Daoy (cell line): ENCODE data around the gene TGFB1I1. TPM values are rescaled to one million over a fixed set of nuclear protein-coding genes. Genes with fewer than 3 reads are reported as not detected.
"Not testable (repeated sequence)": the region's sequence is repeated elsewhere in the genome, so short reads cannot be mapped to it uniquely, and the experiment has no call there.

Experiments
- DNase-seq: peaks from one replicate; pipeline ENCODE4 v3.0.0-alpha.2; 2015; ENCODE audit warnings: low read depth
- total RNA-seq: library from RNA; depleted of rRNA; stranded (reverse); fragments of >200 nt; shearing (Covaris generic); gene quantifications from 2 replicates; pipeline ENCODE4 v1.2.3, GENCODE V29; 2014; rRNA removed

TGFB1I1 gene
- total RNA-seq: 20.7 and 22.9 TPM in 2 replicates

DNA sequence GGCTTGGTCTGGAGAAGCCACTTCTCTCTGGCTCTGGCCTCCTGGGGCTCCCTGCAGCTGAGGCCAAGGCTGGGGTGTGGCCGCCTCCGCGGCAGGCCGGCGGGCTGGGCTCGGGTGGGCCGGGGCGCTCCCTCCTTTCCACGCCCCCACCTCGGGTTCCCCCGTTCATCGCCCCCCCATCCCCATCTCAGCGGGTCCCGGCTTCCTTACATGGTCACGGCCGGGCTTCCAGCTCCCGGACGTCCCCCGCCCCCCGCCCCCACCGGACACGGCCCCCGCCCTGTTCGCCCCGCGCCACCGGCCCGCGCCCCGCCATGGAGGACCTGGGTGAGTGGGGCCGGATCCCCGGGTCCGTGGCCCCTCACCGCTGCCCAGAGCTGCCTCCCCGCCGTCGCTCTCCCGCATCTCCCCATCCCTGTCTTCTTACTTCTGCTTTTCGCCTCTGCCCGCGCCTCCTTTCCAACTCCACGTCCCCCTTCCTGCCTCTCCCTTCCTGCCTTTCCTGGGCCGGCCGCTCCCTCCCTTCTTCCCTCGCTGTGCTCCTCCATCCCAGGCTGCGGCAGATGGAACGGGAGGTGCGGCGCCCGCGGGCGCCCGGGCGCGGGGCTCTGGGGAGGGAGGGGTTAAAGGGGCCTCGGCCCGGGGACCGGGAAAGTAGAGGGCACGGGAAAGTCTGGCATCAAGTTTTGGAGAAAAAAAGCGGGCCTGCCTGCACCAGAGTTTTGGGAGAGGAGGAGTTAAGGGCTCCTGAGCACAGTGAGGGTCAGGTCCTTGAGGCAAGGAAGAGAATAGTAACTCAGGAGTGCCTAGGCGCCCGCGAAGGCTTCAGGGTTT lies at the start of gene TGFB1I1:
Gene TGFB1I1 (plus strand): TSS at position 278 of the 834 bp plus-strand sequence. CDS start 37 bp downstream, at position 315.
- peak; percentile 67 for DNase-seq

DNA sequence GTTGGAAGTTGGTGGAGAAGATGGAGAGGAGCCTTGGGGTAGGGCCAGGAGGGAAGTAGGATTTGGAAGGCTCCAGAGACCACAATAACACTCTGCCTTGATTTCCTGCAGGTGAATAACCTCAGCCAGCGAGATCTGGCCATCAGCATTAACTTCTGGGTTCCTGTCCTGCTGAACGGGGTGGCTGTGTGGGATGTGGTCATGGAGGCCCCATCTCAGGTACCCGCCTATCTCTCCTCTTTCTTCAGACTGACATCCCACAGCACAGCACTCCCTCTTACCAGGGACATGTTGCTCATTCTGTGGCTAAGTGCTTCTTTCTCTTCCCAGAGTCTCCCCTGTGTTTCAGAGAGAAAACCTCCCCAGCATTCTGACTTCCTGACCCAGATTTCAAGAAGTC lies 48.7 kb upstream of the TGFB1I1 start:
- no peak for DNase-seq

DNA sequence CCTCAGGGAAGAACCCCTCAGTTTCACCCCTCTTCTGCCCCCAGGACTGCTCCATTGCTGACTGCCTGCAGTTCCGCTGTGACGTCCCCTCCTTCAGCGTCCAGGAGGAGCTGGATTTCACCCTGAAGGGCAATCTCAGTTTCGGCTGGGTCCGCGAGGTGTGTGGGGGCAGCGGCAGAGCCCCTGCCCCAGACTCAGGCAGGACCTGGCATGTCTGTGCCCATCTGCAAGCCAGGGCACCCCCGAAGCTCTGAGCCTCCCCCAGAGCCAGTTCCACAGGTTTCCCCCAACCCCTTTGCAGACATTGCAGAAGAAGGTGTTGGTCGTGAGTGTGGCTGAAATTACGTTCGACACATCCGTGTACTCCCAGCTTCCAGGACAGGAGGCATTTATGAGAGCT lies 48.2 kb upstream of the TGFB1I1 start:
- no peak for DNase-seq

DNA sequence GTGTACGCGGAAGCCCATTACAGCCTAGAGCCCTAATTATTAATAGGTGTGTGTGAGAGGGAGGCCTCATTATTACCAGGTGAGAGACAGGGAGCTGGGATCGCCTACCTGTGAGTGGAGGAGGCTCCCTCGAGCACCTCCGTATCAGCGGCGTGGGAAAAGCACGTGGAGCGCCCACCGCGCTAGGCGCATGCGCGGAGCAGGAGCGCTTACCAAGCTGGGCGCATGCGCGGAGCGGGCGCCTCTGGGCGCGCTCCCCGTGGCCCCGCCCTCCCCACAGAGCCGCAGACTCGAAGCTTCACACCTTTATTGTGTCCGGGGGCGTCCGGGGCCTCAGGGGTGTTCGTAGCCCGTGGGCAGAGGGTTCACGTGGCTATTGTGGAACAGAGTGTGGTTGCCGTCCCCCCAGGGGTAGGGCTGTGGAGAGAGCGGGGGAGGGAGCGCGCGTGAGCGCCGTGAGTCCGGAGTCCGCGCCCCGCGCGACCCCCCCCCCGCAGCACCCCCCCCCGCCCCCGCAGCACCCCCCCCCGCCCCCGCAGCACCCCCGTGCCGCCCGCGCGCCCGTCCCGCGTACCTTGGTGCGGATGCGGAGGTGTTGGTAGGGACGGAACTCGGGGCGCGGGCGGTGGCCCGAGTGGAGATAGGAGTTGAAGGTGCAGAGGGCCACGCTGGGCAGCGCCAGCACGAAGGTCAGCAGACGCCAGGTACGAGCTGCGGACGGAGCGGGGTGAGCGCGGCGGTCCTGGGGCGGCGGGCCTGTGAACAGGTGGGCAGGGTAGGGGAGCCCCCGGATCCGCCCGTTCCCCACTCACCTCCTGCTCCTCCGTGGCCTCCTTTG lies 44.3 kb upstream of the TGFB1I1 start:
- DNase-seq: peak; percentile 80

DNA sequence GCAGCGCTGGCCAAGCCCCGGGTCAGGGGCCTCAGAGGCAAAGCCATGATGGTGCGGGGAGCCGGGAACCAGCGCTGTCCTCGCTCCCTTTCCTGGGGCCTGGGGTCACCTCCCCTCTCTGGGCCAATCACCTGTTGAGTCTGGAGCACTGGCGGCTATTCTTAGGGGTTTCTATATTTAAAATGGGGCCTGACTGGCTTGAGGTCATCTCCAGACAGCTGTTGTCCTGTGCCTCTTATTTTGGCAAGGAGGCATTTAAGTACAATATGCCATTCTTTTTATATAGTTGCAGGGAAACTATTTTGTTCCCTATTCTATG lies 43.7 kb upstream of the TGFB1I1 start, which contains the start of gene COX6A2:
Gene COX6A2 (minus strand): TSS at position 82 of the 319 bp plus-strand sequence. CDS start 35 bp downstream, at position 47.
- DNase-seq: no peak

DNA sequence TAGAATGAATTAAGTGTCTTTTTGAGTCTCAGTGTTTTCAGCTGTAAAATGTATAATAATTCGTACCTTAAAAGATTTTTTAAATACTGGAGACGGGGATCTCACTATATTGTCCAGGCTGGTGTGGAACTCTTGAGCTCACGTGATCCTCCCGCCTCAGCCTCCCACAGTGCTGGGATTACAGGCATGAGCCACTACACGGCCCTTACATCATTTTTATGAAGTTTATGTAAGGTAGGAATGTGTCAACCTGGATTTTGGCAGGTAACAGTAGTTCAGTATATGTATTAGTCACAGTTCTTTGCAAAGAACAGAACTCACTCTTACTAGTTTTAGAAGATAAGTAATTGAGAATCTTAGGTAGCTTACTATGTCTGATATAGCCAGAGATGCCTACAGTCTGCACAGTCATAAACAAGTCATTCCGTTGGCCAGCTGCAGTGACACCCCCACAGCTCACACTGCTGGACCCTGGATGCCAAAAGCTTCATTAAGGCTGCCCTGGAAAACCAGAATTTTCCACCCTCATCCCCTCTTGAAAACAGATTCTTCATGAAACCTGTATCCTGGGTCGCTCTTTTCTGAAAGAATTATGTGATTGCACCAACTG lies 43.2 kb upstream of the TGFB1I1 start:
- DNase-seq: no peak

DNA sequence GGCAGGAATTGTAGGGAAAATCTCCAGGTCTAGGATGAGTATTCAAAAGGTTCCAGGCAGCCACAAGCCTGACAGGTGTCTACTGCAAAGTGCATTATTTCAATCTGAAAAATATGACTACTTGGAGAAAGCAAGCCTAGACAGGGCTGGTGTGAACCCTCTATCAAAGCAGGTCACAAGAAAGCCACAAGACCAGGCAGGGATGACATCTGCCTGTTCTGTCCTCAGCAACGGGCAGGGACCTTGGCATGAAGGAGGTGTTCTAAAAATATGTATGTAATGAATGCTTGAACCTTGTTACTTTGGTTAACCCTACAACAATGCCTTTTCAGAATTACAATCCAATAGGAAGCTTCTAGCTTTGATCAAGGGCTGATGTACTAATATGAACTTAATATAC lies 42.6 kb upstream of the TGFB1I1 start:
- DNase-seq: no peak

DNA sequence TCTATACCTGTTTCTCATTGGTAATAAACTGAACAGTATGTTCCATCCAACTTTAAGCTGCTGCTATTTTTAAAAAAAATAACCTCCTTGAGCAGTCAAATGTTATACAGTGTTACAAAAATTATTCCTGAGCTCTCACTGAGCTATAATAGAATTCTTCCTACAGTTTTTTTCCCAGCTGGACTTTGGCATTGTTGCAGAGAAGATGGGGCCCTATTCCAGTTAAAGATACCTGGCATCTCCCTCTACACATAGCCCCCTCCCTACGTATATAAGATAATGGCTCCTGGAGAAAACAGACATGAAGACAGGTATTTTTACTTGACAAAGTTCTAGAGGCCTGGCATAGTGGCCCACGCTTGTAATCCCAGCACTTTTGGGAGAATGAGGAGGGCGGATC lies 42.2 kb upstream of the TGFB1I1 start:
- no peak for DNase-seq

DNA sequence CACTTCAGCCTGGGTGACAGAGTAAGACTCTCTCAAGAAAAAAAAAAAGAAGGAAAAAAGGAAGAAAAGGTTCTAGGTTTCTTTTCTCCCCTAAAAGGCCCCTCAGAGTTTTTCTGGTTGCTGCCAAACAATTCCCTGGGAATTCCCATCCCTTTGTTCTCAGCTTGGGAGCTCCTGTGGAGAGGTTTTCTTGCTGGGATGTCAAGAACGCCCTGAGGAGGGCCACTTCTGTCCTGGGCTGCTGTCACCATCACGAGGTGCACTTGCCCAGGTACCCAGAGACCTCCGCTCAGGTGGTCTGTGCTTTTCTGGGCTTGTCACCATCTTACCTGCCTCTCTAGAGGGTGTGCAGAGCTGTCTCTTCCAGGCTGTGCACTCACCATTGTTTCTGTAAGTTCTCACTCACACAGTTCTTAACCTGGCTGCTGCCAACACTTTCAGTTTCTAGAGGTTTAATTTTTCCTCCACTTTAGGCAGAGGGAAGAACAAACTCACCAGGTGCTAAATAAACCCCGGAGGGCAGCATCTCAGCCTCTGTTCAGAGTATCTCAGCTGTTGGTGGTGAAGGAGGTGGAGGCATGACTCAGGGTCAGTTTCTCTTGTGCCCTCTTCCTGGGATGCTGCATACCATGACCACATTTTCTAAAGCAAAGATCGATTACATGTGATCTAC lies 41.4 kb upstream of the TGFB1I1 start:
- DNase-seq: no peak

DNA sequence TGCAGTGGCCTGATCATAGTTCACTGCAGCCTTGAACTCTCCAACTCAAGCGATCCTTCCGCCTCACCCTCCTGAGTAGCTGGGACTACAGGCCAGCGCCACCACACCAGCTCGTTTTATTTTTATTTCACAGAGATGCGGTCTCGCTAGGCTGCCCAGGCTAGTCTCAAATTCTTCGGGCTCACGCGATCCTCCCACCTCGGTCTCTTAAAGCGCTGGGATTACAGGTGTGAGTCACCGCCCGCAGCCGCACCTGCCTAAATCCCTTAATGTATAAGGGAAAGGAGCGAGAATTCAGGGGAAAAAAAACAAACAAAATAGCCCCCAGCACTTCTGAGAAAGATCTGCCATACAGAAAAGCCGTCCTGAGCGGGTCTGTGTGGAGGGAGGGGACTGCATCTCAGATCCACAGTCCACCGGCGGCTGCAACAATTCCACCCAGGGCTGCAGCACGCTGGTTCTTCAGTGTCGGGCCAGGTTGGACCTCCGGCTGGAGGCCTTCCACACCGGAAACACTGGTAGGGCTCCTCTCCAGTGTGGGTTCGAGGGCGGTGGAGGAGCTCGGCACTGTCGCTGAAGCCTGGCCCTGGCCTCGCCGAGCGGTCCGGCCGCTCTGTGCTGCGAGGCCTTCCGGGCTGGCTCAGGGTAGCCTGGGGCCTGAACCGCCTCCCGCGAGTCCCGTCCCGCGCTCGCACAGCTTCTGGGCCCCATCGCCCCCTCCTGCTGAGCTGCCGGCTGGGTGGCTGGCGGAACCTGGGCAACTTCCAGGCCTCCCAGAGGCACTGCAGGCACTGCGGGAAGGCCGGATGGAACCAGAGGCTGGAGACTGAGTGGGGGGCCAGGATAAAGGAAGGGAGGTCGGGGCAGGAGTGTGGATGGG lies 36.4 kb upstream of the TGFB1I1 start:
- no peak for DNase-seq

DNA sequence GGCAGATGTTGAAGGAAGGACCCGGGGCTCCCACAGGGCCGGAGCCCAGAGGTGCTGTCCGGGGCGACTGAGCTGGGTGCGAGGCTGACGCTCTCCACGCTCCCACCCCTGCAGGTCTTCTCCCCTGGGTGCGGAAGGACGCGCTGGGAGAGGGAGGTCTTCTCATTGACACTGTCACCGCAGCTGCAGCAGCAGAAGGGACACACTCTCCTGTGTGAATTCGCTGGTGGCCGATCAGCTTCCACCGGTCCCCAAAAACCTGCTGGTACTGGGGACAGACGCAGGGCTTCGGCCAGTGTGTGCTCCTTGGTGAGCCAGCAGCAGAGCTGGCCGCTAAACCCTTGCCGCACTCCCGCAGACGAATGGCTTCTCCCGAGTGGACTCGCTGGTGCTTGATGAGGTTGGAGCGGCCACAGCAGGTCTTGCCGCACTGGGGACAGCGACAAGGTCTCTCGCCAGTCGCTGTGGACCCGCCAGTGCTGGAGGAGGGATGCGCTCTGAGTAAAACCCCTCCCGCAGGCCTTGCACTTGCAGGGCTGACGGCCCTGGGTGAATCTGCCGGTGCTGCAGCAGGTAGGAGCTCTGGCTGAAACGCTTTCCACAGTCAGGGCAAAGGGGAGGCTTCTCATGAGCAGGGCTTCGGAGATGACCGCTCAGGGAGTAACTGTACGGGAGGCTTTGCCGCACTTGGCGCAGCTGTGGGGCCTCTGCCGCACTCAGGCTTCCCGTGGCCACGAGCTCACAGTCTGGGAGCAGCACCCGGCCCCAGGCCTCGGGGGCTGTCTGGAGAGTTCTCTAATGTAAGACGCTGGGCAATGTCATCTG lies 35.5 kb upstream of the TGFB1I1 start:
- DNase-seq: no peak

DNA sequence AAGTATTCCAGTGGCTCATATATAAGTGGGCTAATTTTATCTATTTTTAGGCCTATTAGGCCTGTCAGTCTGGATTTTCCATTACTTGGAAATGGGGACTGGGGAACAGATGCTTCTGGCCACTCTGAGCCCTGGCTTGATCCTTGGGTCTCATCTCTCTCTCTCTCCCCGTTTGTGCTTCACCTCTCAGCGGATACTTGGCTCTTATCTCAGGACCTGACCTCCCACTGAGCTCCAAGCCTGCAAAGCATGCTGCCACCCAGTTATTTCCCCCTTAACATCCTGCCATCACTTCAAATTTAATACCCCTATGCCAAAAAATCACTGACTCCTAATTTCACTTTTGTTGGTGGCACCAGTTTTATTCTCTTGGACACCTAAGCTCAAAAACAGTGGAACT lies 33.5 kb upstream of the TGFB1I1 start:
- DNase-seq: no peak

DNA sequence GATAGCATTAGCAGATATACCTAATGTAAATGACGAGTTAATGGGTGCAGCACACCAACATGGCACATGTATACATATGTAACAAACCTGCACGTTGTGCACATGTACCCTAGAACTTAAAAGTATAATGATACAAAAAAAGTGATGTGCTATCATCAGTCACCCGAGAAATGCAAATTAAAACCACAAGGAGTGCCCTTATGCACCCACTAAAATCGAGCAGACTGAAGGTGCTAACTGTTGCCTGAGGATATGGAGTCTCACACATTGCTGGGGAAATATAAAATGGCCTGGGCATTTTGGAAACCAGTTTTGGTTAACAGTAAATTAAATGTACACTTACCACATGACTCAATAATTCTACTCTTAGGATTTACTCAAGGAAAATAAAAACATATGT lies 32.9 kb upstream of the TGFB1I1 start:
- DNase-seq: not testable (repeated sequence)

DNA sequence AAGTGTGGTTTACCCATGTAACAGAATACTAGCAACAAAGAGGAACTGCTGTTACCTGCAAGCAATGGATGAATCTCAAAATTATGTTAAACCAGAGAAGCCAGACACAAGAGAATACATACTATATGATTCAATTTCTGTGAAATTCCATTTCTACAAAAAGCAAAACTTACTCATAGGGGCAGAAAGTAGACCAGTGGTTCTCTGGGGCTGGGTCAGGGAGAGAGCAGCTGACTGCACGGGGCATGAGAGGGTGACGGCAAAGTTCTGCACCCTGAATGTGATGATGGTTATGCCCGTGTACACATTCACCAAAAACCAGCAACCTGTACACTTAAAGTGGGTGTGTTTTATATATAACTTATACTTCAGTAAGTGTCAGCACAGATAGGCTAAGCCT lies 32.4 kb upstream of the TGFB1I1 start:
- no peak for DNase-seq

DNA sequence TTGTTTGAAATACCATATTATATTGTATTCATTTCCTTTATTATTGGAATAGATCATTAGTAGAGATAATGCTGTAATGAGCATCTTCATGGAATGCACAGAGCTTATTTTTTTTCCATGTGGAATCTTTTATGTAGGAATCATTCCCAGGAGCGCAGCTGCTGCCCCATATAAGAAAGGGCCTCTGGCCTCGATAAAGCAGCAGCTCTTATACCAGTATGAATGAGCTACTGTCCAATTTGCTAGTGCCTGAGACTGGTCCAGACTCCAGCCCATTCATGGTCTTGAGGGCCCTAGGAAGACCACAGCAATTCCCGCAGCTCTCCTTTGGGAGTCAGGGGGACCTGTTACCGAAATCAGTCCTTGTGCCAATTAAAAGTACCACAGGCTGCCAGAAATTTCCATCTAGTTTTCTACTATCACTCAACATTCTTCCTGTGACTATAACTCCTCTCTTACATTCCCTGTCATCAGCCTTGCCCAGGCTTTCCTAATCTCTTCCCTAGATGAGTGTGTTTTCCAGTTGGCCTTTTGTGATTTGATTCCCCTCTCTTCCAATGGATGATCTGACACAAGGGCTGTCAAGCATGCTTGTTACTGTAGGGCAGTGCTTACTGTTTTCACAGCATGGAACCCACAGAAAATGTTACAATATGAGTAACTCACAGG lies 31.3 kb upstream of the TGFB1I1 start:
- no peak for DNase-seq

DNA sequence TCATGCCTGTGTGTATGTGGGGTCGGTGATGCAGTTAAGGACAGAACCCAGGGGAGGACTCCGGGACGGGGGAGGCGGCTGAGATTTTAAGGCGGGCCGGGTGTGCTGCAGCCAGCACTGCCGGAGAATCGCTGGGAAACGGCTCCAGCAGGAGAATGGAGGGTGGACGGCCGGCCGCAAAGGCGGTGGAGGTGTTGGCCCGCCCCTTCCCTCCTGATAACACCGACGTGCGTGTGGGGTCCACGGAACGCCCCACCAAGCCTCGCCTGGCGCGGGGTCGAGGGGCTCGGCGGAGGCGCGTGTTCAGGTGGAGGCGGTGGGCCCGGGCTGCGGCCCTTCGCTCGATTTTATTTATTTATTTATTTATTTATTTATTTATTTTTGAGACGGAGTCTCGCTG lies 30.0 kb upstream of the TGFB1I1 start:
- no peak for DNase-seq

DNA sequence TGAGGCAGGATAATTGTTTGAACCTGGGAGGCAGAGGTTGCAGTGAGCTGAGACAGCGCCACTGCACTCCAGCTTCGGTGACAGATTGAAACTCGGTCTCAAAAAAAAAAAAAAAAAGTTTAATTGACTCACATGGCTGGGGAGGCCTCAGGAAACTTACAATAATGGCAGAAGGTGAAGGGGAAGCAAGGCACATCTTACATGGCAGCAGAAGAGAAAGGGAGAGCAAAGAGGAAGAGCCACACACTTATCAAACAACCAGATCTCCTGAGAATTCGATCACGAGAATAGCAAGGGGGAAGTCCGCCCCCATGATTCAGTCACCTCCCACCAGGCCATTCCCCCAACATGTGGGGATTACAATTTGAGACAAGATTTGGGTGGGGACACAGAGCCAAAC lies 26.0 kb upstream of the TGFB1I1 start:
- not testable (repeated sequence) for DNase-seq

DNA sequence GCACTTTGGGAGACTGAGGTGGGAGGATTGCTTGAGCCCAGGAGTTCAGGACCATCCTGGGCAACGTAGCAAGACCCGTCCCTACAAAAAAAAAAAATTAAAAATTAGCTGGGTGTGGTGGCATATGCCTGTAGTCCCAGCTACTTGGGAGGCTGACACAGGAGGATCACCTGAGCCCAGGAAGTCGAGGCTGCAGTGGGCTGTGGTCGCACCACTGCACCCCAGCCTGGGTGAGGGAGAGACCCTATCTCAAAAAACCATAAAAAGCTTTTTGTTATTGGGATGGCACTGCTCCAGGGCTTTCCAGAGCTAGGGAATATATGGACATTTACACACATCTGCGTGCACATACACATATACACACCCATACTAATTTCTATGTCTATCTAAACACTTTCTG lies 20.8 kb upstream of the TGFB1I1 start:
- no peak for DNase-seq

DNA sequence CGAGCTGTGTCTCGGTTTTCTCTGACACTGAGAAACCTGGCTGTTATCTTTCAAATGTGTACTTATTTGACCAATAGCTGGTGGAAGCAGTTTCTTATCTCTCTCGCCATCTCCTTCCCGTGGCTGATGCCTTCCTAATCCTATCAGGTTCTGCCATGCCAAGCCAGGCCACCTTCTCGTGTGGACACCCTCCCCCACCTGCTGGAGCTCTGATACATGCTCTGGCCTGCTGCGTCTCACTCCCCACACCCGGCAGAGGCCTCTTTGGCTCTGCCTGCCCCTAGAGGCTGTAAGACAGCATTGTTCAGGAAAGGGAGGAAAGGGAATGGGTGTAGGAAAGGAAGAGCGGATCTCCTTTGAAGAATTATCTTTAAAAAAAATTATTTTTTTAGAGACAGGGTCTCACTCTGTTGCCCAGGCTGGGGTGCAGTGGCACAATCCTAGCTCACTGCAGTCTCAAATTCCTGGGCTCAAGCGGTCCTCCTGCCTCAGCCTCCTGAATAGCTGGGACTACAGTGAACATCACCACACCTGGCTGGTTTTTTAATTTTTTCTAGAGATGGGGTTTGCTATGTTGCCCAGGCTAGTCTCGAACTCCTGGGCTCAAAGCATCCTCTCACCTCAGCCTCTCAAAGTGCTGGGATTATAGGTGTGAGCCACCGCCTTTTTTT lies 20.1 kb upstream of the TGFB1I1 start:
- DNase-seq: peak; percentile 62
